IPS DF 6.9 (cell line): ENCODE measurements around the gene MAP1LC3B.
"Not testable (repeated sequence)": the region's sequence is repeated elsewhere in the genome, so short reads cannot be mapped to it uniquely, and the experiment has no call there.

ENCODE experiments used
- DNase-seq: peaks from one replicate; pipeline ENCODE4 v3.0.0-alpha.2; 2013; ENCODE audit warnings: low read depth, low spot score
- H3K27ac ChIP-seq: one replicate; pipeline ENCODE4 v1.5.1; 2013; ENCODE audit warnings: low read length, control low read depth
- H3K27me3 ChIP-seq: 2 replicates; pipeline ENCODE4 v1.6.1; 2013; ENCODE audit warnings: mild to moderate bottlenecking, low read length; ENCODE audit not compliant: control insufficient read depth, insufficient read depth
- H3K36me3 ChIP-seq: 2 replicates; pipeline ENCODE4 v1.6.1; 2013; ENCODE audit warnings: low read length; ENCODE audit not compliant: control insufficient read depth, insufficient read depth
- H3K4me1 ChIP-seq: 2 replicates; pipeline ENCODE4 v1.6.1; 2013; ENCODE audit warnings: low read length; ENCODE audit not compliant: control insufficient read depth, insufficient read depth
- H3K4me3 ChIP-seq: 2 replicates; pipeline ENCODE4 v1.5.1; 2013; ENCODE audit warnings: mild to moderate bottlenecking, low read length
- H3K9me3 ChIP-seq: 2 replicates; pipeline ENCODE4 v1.6.1; 2013; ENCODE audit warnings: low read length, inconsistent platforms; ENCODE audit not compliant: control insufficient read depth, insufficient read depth
- WGBS: extraction: QIAGEN DNeasy Blood & Tissue Kit; methylation state at CpG from one replicate; pipeline ENCODE4 v1.1.7; 2013; ENCODE audit warnings: mixed read lengths, missing lambda C conversion rate; ENCODE audit not compliant: insufficient read length, insufficient coverage; 5-methylcytosine and 5-hydroxymethylcytosine counted together

The MAP1LC3B gene

DNA sequence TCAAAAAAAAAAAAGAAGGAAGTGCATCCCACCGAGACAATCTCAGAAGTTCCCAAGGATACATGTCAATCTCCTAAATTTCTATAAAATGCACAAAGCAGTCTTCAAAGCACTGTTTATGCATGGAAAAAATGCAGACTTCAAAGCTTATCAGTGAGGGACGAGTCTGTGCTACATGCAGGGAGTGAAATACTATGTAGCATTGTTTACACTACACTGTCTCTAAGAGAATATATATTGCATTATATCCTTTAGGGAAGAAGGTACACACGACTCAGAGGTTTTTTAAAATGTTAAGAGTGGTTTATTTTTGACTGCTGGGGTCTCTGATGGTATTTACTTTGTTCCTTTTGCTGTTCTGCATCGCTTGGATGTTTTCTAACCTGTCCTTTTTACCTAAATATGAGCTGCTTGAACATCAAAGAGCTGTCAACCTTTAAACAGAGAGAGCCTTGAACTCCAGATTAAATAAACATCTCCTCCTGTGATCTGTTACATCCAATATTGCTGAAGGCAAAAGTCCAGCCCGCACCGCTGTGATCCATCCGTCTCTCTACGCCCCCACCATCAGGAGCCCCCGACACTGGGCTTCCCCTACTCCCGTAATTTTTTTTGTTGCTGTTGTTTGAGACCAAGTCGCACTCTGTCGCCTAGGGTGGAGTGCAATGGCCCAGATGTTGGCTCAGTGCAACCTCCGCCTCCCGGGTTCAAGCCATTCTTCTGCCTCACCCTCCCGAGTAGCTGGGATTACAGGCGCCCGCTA is 9.9 kb upstream of the MAP1LC3B start:
- Histone ChIP-seq H3K27ac (no peak overlapping the region), H3K27me3 (no peaks in the 10 kb centered on the region), H3K4me3 (peak overlapping the region; percentile 88; the same call in 1 of the 2 replicates), H3K4me1 (no peaks in the 10 kb centered on the region), H3K9me3 (no peaks in the 10 kb centered on the region), H3K36me3 (no peaks in the 10 kb centered on the region)
- no CpG with 5 or more reads among the region's 17 CpGs for WGBS
- DNase-seq, result no peak

DNA sequence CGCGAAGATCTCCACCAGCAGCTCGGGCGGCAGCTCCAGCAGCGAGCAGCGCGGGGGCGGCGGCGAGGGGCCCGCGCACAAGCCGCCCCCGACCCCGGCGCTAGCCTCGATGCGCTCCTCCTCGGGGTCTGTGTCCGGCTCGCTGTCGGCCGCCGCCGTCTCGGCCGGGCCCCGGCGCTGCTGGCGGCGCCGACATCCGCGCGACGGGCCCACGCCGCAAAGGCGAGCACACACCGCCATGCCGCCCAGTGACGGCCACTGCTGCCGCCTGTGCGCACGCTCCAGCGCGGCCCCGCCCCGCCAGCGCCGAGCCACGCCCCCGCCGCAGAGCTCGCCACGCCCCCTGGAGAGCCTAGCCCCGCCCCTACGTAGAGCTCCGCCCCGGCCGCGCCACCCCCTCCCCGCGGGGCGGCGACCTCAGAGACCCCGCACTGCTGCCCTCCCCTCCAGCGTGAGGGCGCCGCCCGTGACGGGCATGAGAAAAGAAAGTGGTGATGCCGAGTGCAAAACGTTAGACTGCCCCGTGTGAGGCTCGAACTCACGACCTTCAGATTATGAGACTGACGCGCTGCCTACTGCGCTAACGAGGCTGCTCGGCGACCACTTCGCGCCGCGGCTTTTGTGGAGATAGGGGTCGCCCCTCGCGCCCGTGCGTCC is 8.5 kb upstream of the MAP1LC3B start, which contains the start of gene FBXO31:
Gene FBXO31, minus strand, starts transcription at position 272 of the 657 bp plus-strand sequence. Its CDS starts 32 bp downstream, at position 240.
- peaks cover 2% of the 10 kb centered on the region; the same call in 1 of the 2 replicates for H3K4me1 ChIP-seq
- H3K36me3 ChIP-seq, result no peaks in the 10 kb centered on the region
- no peaks in the 10 kb centered on the region for H3K9me3 ChIP-seq
- H3K27me3 ChIP-seq, result no peaks in the 10 kb centered on the region
- H3K27ac ChIP-seq, result no peak within 1 kb of the TSS
- H3K4me3 ChIP-seq, result peak within 1 kb of the TSS; percentile 88
- WGBS, result no CpG with 5 or more reads among the region's 92 CpGs
- no peak for DNase-seq

DNA sequence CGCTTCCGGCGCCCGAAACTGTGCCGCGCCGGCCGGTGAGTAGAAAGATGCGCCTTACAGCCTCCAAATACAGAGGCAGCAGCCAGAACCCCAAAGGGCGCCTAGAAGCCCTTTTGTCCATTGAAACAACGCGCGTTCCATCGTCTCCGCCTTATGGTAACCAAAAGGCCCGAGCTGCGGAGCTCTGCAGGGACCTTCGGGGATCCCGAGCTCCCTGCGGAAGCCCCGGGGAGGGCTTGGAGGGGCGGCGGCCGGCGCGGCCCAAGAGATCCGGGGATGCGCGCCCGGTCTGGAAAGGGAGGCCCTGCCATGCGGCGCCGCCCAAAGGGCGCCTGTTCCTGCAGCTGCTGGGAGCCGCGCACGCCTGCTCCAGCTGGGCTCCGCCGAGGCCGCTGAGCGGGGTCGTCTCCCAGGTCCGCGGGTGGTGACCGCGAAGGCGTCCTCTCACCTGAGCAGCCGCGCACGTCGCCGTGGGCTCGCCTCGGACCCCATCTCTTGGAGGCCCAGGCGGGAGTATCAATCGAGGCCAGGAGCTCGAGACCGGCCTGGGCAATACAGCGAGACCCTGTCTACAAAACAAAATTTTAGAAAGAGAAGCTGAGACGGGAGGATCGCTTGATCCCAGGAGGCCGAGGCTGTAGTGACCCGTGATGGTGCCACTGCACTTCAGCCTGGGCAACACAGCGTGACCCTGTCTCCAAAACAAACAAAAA is 7.8 kb upstream of the MAP1LC3B start:
- WGBS, result no CpG with 5 or more reads among the region's 64 CpGs
- Histone ChIP-seq H3K27me3 (no peaks in the 10 kb centered on the region), H3K36me3 (no peaks in the 10 kb centered on the region), H3K27ac (no peak overlapping the region), H3K4me3 (peak overlapping the region; percentile 88), H3K9me3 (no peaks in the 10 kb centered on the region), H3K4me1 (peaks cover 2% of the 10 kb centered on the region; the same call in 1 of the 2 replicates)
- DNase-seq, result no peak

DNA sequence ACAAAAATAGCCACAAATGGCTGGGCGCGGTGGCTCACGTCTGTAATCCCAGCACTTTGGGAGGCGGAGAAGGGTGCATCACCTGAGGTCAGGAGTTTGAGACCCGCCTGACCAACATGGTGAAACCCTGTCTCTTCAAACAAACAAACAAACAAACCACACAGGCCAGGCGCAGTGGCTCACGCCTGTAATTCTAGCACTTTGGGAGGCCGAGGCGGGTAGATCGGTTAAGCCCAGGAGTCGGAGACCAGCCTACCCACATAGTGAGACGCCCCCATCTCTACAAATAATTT is 7.3 kb upstream of the MAP1LC3B start:
- DNase-seq, H3K27ac ChIP-seq, H3K36me3 ChIP-seq, H3K27me3 ChIP-seq, H3K4me1 ChIP-seq, H3K9me3 ChIP-seq: not testable (repeated sequence)
- WGBS, result no CpG with 5 or more reads among the region's 12 CpGs
- H3K4me3 ChIP-seq, result peak overlapping the region; percentile 88; the same call in 1 of the 2 replicates

DNA sequence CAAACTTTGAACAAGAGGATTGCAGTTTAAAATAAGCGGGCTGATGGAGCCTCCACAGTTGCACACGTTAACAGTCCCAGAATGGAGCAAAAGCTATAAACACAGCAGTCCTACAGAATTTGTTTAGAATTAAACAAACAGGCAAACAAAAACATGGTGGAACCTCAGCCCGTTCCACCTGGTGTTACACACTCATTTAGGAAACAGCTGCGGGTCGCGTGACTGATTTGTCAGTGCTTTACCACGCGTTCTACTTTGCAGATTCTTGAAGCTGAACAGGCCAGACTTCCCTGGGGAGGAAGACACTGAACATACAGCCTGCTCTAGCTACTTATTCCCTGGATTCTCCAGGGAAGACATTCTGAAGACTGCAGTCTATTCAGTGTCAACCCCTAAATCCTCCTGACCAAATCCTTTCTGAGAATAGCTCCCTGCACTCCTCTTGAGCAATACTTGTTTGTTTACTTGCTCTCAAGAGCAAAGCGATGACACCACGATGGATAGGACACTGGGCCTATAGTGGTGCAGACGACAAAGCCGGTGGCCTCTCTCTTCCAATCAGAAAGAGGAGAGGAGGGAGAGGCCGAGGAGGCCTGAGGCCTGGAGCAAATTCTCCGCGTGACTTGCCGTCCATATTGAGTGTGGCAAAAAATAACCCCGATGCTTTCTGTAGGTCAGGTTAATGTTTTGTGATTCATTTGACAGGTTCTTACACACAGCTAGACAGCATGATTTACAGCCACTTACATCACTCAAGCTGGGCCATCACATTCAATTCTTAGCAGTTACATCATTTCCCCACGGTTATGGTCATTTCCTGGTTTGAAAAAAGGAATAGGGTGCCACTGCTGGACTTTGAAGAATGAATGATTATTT is 4.0 kb upstream of the MAP1LC3B start:
- peaks cover 2% of the 10 kb centered on the region; the same call in 1 of the 2 replicates for H3K4me1 ChIP-seq

DNA sequence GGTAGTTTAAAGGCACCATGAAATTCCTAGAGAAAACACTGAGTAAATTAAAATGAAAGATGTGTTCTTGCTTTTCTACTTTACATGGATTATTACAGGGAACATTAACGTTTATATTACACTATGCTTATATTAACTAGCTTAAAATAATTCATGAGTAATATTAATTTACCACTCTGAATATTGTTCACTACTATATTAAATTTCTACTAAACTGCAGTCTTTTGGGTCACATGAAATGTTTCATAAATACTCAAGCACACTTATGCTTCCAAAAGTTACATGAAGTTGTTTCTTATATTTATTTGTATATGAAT is 3.4 kb upstream of the MAP1LC3B start:
- no peaks in the 10 kb centered on the region for H3K36me3 ChIP-seq
- peaks cover 2% of the 10 kb centered on the region; the same call in 1 of the 2 replicates for H3K4me1 ChIP-seq
- H3K4me3 ChIP-seq, result no peak overlapping the region
- no CpG with 5 or more reads among the region's 1 CpG for WGBS
- no peaks in the 10 kb centered on the region for H3K9me3 ChIP-seq
- no peak for DNase-seq
- no peaks in the 10 kb centered on the region for H3K27me3 ChIP-seq
- no peak overlapping the region for H3K27ac ChIP-seq

More for the DNA sequence above, 4.0 kb upstream of the MAP1LC3B start:
- no peaks in the 10 kb centered on the region for H3K27me3 ChIP-seq
- peak; percentile 92 for DNase-seq
- no peak overlapping the region for H3K27ac ChIP-seq
- no peaks in the 10 kb centered on the region for H3K36me3 ChIP-seq
- no peaks in the 10 kb centered on the region for H3K9me3 ChIP-seq
- no CpG with 5 or more reads among the region's 18 CpGs for WGBS
- no peak overlapping the region for H3K4me3 ChIP-seq

DNA sequence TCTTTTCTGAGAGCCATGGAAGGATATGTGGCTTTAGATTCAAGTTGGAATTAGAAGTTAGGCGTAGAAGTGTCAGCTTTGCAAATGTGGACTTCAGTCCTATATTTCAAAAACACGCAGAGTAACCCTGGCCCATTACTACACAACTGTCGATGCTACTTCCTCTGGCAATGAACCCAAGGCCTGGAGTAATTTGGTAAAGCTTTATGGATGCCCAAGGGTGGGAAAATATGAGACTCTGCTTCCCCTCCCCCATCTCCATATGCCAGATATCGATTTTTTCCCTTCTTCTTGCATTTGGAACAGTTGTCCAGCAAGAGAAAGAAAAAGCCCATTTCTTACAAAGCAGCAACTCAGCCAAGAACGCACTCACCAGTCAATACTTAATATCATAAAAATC is 2.9 kb upstream of the MAP1LC3B start:
- DNase-seq, result no peak
- no peaks in the 10 kb centered on the region for H3K27me3 ChIP-seq

DNA sequence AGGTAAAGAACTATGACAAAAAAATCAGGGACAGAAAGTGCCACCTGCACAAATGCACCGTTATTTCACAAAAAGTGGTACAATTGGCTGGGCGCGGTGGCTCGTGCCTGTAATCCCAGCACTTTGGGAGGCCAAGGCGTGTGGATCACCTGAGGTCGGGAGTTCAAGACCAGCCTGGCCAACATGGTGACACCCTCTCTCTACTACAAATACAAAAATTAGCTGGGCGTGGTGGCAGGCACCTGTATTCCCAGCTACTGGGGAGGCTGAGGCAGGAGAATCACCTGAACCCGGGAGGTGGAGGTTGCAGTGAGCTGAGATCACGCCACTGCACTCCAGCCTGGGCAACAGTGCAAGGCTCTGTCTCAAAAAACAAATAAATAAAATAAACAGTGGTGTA is 2.2 kb upstream of the MAP1LC3B start:
- not testable (repeated sequence) for H3K27me3 ChIP-seq, H3K4me1 ChIP-seq, H3K4me3 ChIP-seq, DNase-seq, H3K27ac ChIP-seq, H3K36me3 ChIP-seq, H3K9me3 ChIP-seq
- WGBS, result no CpG with 5 or more reads among the region's 9 CpGs

More for the DNA sequence above, 2.9 kb upstream of the MAP1LC3B start:
- WGBS, result no CpG with 5 or more reads among the region's 5 CpGs
- Histone ChIP-seq H3K4me3 (no peak overlapping the region), H3K36me3 (no peaks in the 10 kb centered on the region), H3K9me3 (no peaks in the 10 kb centered on the region), H3K4me1 (peaks cover 2% of the 10 kb centered on the region; the same call in 1 of the 2 replicates), H3K27ac (no peak overlapping the region)

DNA sequence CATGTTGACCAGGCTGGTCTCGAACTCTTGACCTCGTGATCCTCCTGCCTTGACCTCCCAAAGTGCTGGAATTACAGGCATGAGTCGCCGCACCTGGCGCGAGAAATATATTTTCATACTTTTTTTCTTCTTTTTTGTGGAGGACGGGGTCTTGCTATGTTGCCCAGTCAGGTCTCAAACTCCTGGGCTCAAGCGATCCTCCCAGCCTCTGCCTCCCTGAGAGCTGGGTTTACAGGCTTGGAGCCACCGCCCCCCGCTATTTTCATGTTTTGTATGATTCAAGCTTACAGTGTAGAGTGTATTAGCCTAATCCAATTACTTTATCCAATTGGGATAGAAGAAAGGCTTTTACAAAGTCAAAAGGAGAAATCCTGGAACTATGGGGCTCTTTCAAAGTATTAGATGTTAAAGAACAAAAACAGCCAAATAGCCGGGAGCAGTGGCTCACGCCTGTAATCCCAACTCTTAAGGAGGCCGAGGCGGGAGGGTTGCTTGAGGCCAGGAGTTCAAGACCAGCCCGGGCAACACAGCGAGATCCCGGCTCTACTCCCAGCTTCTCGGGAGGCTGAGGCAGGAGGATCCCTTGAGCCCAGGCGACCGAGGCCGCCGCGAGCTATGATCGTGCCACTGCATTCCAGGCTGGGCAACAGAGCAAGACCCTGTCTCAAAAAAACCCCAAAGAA is 1.4 kb upstream of the MAP1LC3B start:
- H3K4me1 ChIP-seq, result peaks cover 2% of the 10 kb centered on the region; the same call in 1 of the 2 replicates
- H3K36me3 ChIP-seq, result no peaks in the 10 kb centered on the region
- H3K9me3 ChIP-seq, result no peaks in the 10 kb centered on the region
- DNase-seq, result no peak
- H3K27ac ChIP-seq, result no peak overlapping the region
- no CpG with 5 or more reads among the region's 24 CpGs for WGBS
- no peaks in the 10 kb centered on the region for H3K27me3 ChIP-seq
- peak overlapping the region; percentile 78; the same call in 1 of the 2 replicates for H3K4me3 ChIP-seq
